Measurements from ENCODE around the gene HDHD5. TPM values are rescaled to one million over a fixed set of nuclear protein-coding genes. Genes with fewer than 3 reads are reported as not detected.
A peak's percentile ranks its signal among the peaks of the same experiment; 100 is the strongest.

The HDHD5 gene
- total RNA-seq, 2 donors from 2014 or later: 39.4 to 53.0 TPM

- no peaks in the 10 kb centered on the region for H3K27me3 ChIP-seq (ENCODE audit: control insufficient read depth, insufficient read depth, low read length, poor library complexity, severe bottlenecking)
- DNase-seq: no peak
- no peak overlapping the region for H3K4me3 Mint-ChIP-seq
- no peaks in the 10 kb centered on the region for H3K4me1 ChIP-seq (ENCODE audit: control insufficient read depth, insufficient read depth, low read length)
- no peak for TF ChIP-seq CTCF (conservative IDR thresholded peaks at IDR 0.05)
- H3K4me1 Mint-ChIP-seq: no peaks in the 10 kb centered on the region
- peaks cover 46% of the 10 kb centered on the region for H3K36me3 ChIP-seq (ENCODE audit: control insufficient read depth, insufficient read depth, low read length)
- H3K4me3 ChIP-seq (ENCODE audit: low read length): no peak overlapping the region
- H3K9ac ChIP-seq (ENCODE audit: extremely low read depth, low read length, poor library complexity, severe bottlenecking): no peak overlapping the region
- no peaks in the 10 kb centered on the region for H3K9me3 ChIP-seq (ENCODE audit: control insufficient read depth, low read length)
- H3K9me3 Mint-ChIP-seq: no peaks in the 10 kb centered on the region
- H3K27me3 Mint-ChIP-seq (ENCODE audit: insufficient read depth): no peaks in the 10 kb centered on the region
- H3K27ac ChIP-seq (ENCODE audit: low read depth, low read length): no peak overlapping the region
- H3K36me3 Mint-ChIP-seq (ENCODE audit: low read depth): peaks cover 39% of the 10 kb centered on the region
- H3K27ac Mint-ChIP-seq: no peak overlapping the region
- WGBS, 2 experiments (ENCODE audit: insufficient coverage in 1 of 2, insufficient read length in 1 of 2): 83% methylated on average over 8 of the region's 8 CpGs; no CpG with 5 or more reads in 1 of the 2 experiments
Observed at GRCh38 chr22:17145021-17145680, 13.9 kb downstream of the HDHD5 start.

GRCh38 chr22:17143826-17144225 lies 15.3 kb downstream of the HDHD5 start:
- Histone ChIP-seq H3K27me3 (ENCODE audit: control insufficient read depth, insufficient read depth, low read length, poor library complexity, severe bottlenecking) (no peaks in the 10 kb centered on the region), H3K27ac (ENCODE audit: low read depth, low read length) (no peak overlapping the region), H3K9ac (ENCODE audit: extremely low read depth, low read length, poor library complexity, severe bottlenecking) (no peak overlapping the region), H3K4me1 (ENCODE audit: control insufficient read depth, insufficient read depth, low read length) (no peaks in the 10 kb centered on the region), H3K36me3 (ENCODE audit: control insufficient read depth, insufficient read depth, low read length) (peaks cover 50% of the 10 kb centered on the region), H3K9me3 (ENCODE audit: control insufficient read depth, low read length) (no peaks in the 10 kb centered on the region), H3K4me3 (ENCODE audit: low read length) (no peak overlapping the region)
- WGBS, 2 experiments (ENCODE audit: insufficient coverage in 1 of 2, insufficient read length in 1 of 2): 94 to 96% methylated on average over 8 of the region's 8 CpGs
- no peak overlapping the region for H3K4me3 Mint-ChIP-seq
- H3K27ac Mint-ChIP-seq: peak overlapping the region; percentile 56
- TF ChIP-seq CTCF (conservative IDR thresholded peaks at IDR 0.05): no peak
- no peaks in the 10 kb centered on the region for H3K27me3 Mint-ChIP-seq (ENCODE audit: insufficient read depth)
- H3K9me3 Mint-ChIP-seq: no peaks in the 10 kb centered on the region
- peaks cover 43% of the 10 kb centered on the region for H3K36me3 Mint-ChIP-seq (ENCODE audit: low read depth)
- no peaks in the 10 kb centered on the region for H3K4me1 Mint-ChIP-seq
- DNase-seq: no peak

- H3K27ac Mint-ChIP-seq: no peak overlapping the region
- H3K9me3 Mint-ChIP-seq: no peaks in the 10 kb centered on the region
- peaks cover 47% of the 10 kb centered on the region for H3K36me3 ChIP-seq (ENCODE audit: control insufficient read depth, insufficient read depth, low read length)
- no peak overlapping the region for H3K4me3 Mint-ChIP-seq
- DNase-seq: no peak
- H3K9me3 ChIP-seq (ENCODE audit: control insufficient read depth, low read length): no peaks in the 10 kb centered on the region
- H3K4me3 ChIP-seq (ENCODE audit: low read length): no peak overlapping the region
- WGBS, 2 experiments (ENCODE audit: insufficient coverage in 1 of 2, insufficient read length in 1 of 2): 97 to 100% methylated on average over 3 to 8 of the region's 9 CpGs
- no peaks in the 10 kb centered on the region for H3K4me1 ChIP-seq (ENCODE audit: control insufficient read depth, insufficient read depth, low read length)
- H3K4me1 Mint-ChIP-seq: no peaks in the 10 kb centered on the region
- H3K27ac ChIP-seq (ENCODE audit: low read depth, low read length): no peak overlapping the region
- no peaks in the 10 kb centered on the region for H3K27me3 ChIP-seq (ENCODE audit: control insufficient read depth, insufficient read depth, low read length, poor library complexity, severe bottlenecking)
- peaks cover 43% of the 10 kb centered on the region for H3K36me3 Mint-ChIP-seq (ENCODE audit: low read depth)
- no peaks in the 10 kb centered on the region for H3K27me3 Mint-ChIP-seq (ENCODE audit: insufficient read depth)
- no peak for TF ChIP-seq CTCF (conservative IDR thresholded peaks at IDR 0.05)
- no peak overlapping the region for H3K9ac ChIP-seq (ENCODE audit: extremely low read depth, low read length, poor library complexity, severe bottlenecking)
Observed at GRCh38 chr22:17143101-17143500, 16.0 kb downstream of the HDHD5 start.

Data from endodermal cell (in vitro differentiated cells).